Smooth muscle cell (in vitro differentiated cells): ENCODE measurements around the gene DDX10. TPM values are rescaled to one million over a fixed set of nuclear protein-coding genes. Genes with fewer than 3 reads are reported as not detected.
A peak's percentile ranks its signal among the peaks of the same experiment; 100 is the strongest.

Experiments used
- DNase-seq: peaks from one replicate; lab custom pipeline; 2025; ENCODE audit not compliant: unreplicated experiment; lab: John Stamatoyannopoulos, UW
- H2AFZ ChIP-seq: fragments of 200-600 bp; sonication (generic); 2 replicates; pipeline ENCODE4 v1.6.0; 2016; ENCODE audit warnings: antibody characterized with exemption, low read depth, mild to moderate bottlenecking
- H3F3A ChIP-seq: fragments of 200-600 bp; sonication (generic); 2 replicates; pipeline ENCODE4 v1.6.0; 2017; ENCODE audit warnings: antibody characterized with exemption, low read depth
- H3K27ac ChIP-seq: fragments of 200-600 bp; sonication (generic); 2 replicates; pipeline ENCODE4 v1.5.1; 2016; ENCODE audit warnings: low read depth, mild to moderate bottlenecking
- H3K27me3 ChIP-seq: fragments of 200-600 bp; sonication (generic); 2 replicates; pipeline ENCODE4 v1.6.1; 2016; ENCODE audit warnings: low read depth, mild to moderate bottlenecking
- H3K36me3 ChIP-seq: fragments of 200-600 bp; sonication (generic); 2 replicates; pipeline ENCODE4 v1.5.1; 2016; ENCODE audit warnings: low read depth
- H3K4me1 ChIP-seq: fragments of 200-600 bp; sonication (generic); 2 replicates; pipeline ENCODE4 v1.5.1; 2016; ENCODE audit warnings: low read depth
- H3K4me2 ChIP-seq: fragments of 200-600 bp; sonication (generic); 2 replicates; pipeline ENCODE4 v1.6.0; 2016; ENCODE audit warnings: mild to moderate bottlenecking
- H3K4me3 ChIP-seq: fragments of 200-600 bp; sonication (generic); 2 replicates; pipeline ENCODE4 v1.5.1; 2016; ENCODE audit warnings: mild to moderate bottlenecking
- H3K79me2 ChIP-seq: fragments of 200-600 bp; sonication (generic); 2 replicates; pipeline ENCODE4 v1.6.0; 2016; ENCODE audit warnings: low read depth, mild to moderate bottlenecking
- H3K9ac ChIP-seq: fragments of 200-600 bp; sonication (generic); 2 replicates; pipeline ENCODE4 v1.6.0; 2016; ENCODE audit warnings: low read depth
- H3K9me3 ChIP-seq: fragments of 200-600 bp; sonication (generic); replicated peaks from 2 replicates; pipeline ENCODE4 v1.5.1; 2016; ENCODE audit warnings: low read depth
- H4K20me1 ChIP-seq: fragments of 200-600 bp; sonication (generic); 2 replicates; pipeline ENCODE4 v1.6.0; 2016; ENCODE audit warnings: low read depth
- CTCF ChIP-seq: fragments of 200-600 bp; sonication (generic); IDR thresholded peaks from 2 replicates; pipeline ENCODE4 v1.5.1; 2017; ENCODE audit warnings: borderline replicate concordance, mild to moderate bottlenecking, antibody characterized with exemption; ENCODE audit not compliant: insufficient read depth, poor library complexity, severe bottlenecking
- WGBS: methylation state at CpG from one replicate; pipeline ENCODE4 v1.1.7; 2016; ENCODE audit warnings: low lambda C conversion rate; 5-methylcytosine and 5-hydroxymethylcytosine counted together
- polyA plus RNA-seq: library from polyadenylated mRNA; unstranded; fragments of >200 nt; fragmentation: Nextera tagmentation; extraction: Ambion mirVana; gene quantifications from 2 replicates; pipeline ENCODE4 v1.2.1, GENCODE V29; 2016
- total RNA-seq: library from RNA; depleted of rRNA; stranded (reverse); fragments of >200 nt; gene quantifications from 2 replicates; pipeline ENCODE4 v1.2.3, GENCODE V29; 2014

DDX10 gene
- total and polyA plus RNA-seq, 2 experiments from 2014 or later, result 7.3 to 15.7 TPM

- no peaks in the 10 kb centered on the region for H3K79me2 ChIP-seq
- no peaks in the 10 kb centered on the region for H3K27me3 ChIP-seq
- H3K36me3 ChIP-seq, result peaks cover 5% of the 10 kb centered on the region
- no peak overlapping the region for H3K27ac ChIP-seq
- no peaks in the 10 kb centered on the region for H3K9me3 ChIP-seq
- no peaks in the 10 kb centered on the region for H4K20me1 ChIP-seq
- peak overlapping the region; percentile 4 for H3K4me2 ChIP-seq
- H3K9ac ChIP-seq, result no peak overlapping the region
- H3F3A ChIP-seq, result no peaks in the 10 kb centered on the region
- H3K4me1 ChIP-seq, result no peaks in the 10 kb centered on the region
- no peak for TF ChIP-seq CTCF
- no peak for DNase-seq
- H3K4me3 ChIP-seq, result no peak overlapping the region
- 32% methylated on average over 3 of the region's 3 CpGs for WGBS
- no peak overlapping the region for H2AFZ ChIP-seq
Observed at GRCh38 chr11:108847298-108847990, 182.6 kb downstream of the DDX10 start.

GRCh38 chr11:108851781-108852180 lies 186.9 kb downstream of the DDX10 start:
- DNase-seq, result no peak
- Histone ChIP-seq H3K79me2 (no peaks in the 10 kb centered on the region), H3K4me1 (peaks cover 8% of the 10 kb centered on the region), H4K20me1 (no peaks in the 10 kb centered on the region), H3K4me3 (no peak overlapping the region), H2AFZ (no peak overlapping the region), H3K27me3 (no peaks in the 10 kb centered on the region), H3K4me2 (no peak overlapping the region), H3K9me3 (no peaks in the 10 kb centered on the region), H3K27ac (no peak overlapping the region), H3K36me3 (peaks cover 6% of the 10 kb centered on the region), H3K9ac (no peak overlapping the region), H3F3A (no peaks in the 10 kb centered on the region)
- no peak for TF ChIP-seq CTCF

- no peak for TF ChIP-seq CTCF
- no peaks in the 10 kb centered on the region for H3K9me3 ChIP-seq
- H3K27me3 ChIP-seq, result no peaks in the 10 kb centered on the region
- DNase-seq, result no peak
- H3K4me3 ChIP-seq, result no peak overlapping the region
- H4K20me1 ChIP-seq, result no peaks in the 10 kb centered on the region
- no peak overlapping the region for H3K9ac ChIP-seq
- no peak overlapping the region for H2AFZ ChIP-seq
- H3K36me3 ChIP-seq, result peaks cover 6% of the 10 kb centered on the region
- no peaks in the 10 kb centered on the region for H3F3A ChIP-seq
- H3K27ac ChIP-seq, result no peak overlapping the region
- peaks cover 8% of the 10 kb centered on the region for H3K4me1 ChIP-seq
- 95% methylated on average over 1 of the region's 1 CpG for WGBS
- H3K4me2 ChIP-seq, result no peak overlapping the region
- H3K79me2 ChIP-seq, result no peaks in the 10 kb centered on the region
Observed at GRCh38 chr11:108852701-108853100, 187.8 kb downstream of the DDX10 start.

- Histone ChIP-seq H3K36me3 (peaks cover 6% of the 10 kb centered on the region), H3K9ac (no peak overlapping the region), H2AFZ (no peak overlapping the region), H3K27ac (no peak overlapping the region), H3K79me2 (no peaks in the 10 kb centered on the region), H3K27me3 (no peaks in the 10 kb centered on the region), H3F3A (no peaks in the 10 kb centered on the region), H4K20me1 (no peaks in the 10 kb centered on the region), H3K4me1 (peaks cover 8% of the 10 kb centered on the region), H3K4me2 (no peak overlapping the region), H3K4me3 (no peak overlapping the region), H3K9me3 (no peaks in the 10 kb centered on the region)
- WGBS, result 91% methylated on average over 4 of the region's 4 CpGs
- no peak for TF ChIP-seq CTCF
- DNase-seq, result no peak
Observed at GRCh38 chr11:108853151-108853550, 188.3 kb downstream of the DDX10 start.
